Stimulated activated memory B cell treated with anti-CD40 and anti-IgM and Interleukin-4, amounts not matched to agents 10 μg/mL and 1 μg/mL and 100 μg/mL, for 72 hours (primary cell): ENCODE results near the gene TNXB.
A peak's percentile ranks its signal among the peaks of the same experiment; 100 is the strongest.

Experiments
- ATAC-seq: fragments of 150-1000 bp; cut with Tn5 transposase; 2 replicates; pipeline ENCODE4 v1.10.0; 2021
- H3K27ac Mint-ChIP-seq: one replicate; pipeline ENCODE4 v1.8.0; 2022; ENCODE audit warnings: mild to moderate bottlenecking, mixed read lengths
- H3K27me3 Mint-ChIP-seq: one replicate; pipeline ENCODE4 v1.8.0; 2022; ENCODE audit warnings: mixed read lengths
- H3K36me3 Mint-ChIP-seq: one replicate; pipeline ENCODE4 v1.8.0; 2022; ENCODE audit warnings: mixed read lengths
- H3K4me1 Mint-ChIP-seq: one replicate; pipeline ENCODE4 v1.8.0; 2022; ENCODE audit warnings: mixed read lengths
- H3K4me3 Mint-ChIP-seq: one replicate; pipeline ENCODE4 v1.8.0; 2022; ENCODE audit warnings: mild to moderate bottlenecking, moderate library complexity, mixed read lengths
- H3K9me3 Mint-ChIP-seq: one replicate; pipeline ENCODE4 v1.8.0; 2022; ENCODE audit warnings: mixed read lengths

The TNXB gene, protein sequence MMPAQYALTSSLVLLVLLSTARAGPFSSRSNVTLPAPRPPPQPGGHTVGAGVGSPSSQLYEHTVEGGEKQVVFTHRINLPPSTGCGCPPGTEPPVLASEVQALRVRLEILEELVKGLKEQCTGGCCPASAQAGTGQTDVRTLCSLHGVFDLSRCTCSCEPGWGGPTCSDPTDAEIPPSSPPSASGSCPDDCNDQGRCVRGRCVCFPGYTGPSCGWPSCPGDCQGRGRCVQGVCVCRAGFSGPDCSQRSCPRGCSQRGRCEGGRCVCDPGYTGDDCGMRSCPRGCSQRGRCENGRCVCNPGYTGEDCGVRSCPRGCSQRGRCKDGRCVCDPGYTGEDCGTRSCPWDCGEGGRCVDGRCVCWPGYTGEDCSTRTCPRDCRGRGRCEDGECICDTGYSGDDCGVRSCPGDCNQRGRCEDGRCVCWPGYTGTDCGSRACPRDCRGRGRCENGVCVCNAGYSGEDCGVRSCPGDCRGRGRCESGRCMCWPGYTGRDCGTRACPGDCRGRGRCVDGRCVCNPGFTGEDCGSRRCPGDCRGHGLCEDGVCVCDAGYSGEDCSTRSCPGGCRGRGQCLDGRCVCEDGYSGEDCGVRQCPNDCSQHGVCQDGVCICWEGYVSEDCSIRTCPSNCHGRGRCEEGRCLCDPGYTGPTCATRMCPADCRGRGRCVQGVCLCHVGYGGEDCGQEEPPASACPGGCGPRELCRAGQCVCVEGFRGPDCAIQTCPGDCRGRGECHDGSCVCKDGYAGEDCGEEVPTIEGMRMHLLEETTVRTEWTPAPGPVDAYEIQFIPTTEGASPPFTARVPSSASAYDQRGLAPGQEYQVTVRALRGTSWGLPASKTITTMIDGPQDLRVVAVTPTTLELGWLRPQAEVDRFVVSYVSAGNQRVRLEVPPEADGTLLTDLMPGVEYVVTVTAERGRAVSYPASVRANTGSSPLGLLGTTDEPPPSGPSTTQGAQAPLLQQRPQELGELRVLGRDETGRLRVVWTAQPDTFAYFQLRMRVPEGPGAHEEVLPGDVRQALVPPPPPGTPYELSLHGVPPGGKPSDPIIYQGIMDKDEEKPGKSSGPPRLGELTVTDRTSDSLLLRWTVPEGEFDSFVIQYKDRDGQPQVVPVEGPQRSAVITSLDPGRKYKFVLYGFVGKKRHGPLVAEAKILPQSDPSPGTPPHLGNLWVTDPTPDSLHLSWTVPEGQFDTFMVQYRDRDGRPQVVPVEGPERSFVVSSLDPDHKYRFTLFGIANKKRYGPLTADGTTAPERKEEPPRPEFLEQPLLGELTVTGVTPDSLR (N-terminal part only)

DNA sequence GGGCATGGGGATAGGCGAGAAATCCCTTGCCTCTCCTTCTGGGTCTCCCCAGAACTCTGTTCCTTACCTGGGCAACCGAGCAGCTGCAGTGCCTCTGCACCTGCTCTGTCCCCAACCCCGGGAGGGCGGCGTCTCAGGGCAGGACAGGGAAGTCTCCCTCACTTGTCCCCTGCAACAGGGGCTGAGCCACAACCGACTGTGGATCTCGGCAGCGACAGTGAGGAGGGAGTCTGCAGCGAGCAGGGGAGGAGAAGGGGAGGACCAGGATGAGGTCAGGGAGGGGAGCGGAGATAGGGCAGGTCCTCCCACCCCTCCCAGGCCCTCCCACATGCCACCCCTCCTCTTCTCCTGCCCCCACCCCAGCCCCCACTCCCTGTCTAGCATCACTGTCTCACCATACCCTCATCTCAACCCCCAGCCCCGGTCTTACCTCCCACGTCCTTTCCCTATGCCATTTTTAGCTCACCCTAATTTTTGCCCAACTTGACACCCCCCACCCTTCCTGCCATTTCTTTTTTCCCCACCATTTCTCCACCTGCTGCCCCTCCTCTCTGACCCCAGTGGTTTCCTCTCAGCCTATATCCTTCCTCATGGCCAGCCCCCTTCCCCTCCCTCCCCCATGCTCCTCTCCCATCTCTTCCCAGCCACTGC lies at the start of gene TNXB:
Gene TNXB (minus strand): TSS at position 225 of the 651 bp plus-strand sequence. CDS start 11,140 bp downstream, outside the sequence.
- peak; percentile 28 for ATAC-seq
- Mint-ChIP-seq H3K4me1 (peaks cover 36% of the 10 kb centered on the region), H3K9me3 (no peaks in the 10 kb centered on the region), H3K27ac (no peak within 1 kb of the TSS), H3K27me3 (peaks cover 48% of the 10 kb centered on the region), H3K36me3 (peaks cover 19% of the 10 kb centered on the region), H3K4me3 (no peak within 1 kb of the TSS)

DNA sequence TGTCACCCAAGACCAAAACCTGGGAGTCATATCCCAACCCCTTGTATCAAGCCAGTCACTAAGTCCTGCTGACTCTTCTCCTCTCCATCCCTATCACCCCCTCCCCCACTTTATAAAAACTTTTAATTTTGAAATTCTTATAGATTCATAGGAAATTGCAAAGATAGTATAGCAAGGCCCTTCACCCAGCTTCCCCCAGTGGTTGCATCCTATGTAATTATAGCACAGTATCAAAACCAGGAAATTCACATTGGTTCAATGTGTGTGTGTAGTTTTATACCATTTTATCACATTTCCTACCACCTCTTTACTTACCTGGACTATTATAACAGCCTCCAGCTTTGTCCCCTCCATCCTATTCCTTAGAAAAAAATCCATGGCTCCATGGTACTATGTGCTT lies 48.9 kb upstream of the TNXB start:
- ATAC-seq, result no peak
- Mint-ChIP-seq H3K4me1 (peaks cover 25% of the 10 kb centered on the region), H3K9me3 (no peaks in the 10 kb centered on the region), H3K36me3 (peaks cover 28% of the 10 kb centered on the region), H3K4me3 (no peak overlapping the region), H3K27ac (no peak overlapping the region), H3K27me3 (peaks cover 13% of the 10 kb centered on the region)

GRCh38 chr6:32156891-32157290 lies 47.8 kb upstream of the TNXB start:
- Mint-ChIP-seq H3K4me1 (peaks cover 30% of the 10 kb centered on the region), H3K27ac (no peak overlapping the region), H3K4me3 (no peak overlapping the region), H3K9me3 (no peaks in the 10 kb centered on the region), H3K36me3 (peaks cover 20% of the 10 kb centered on the region), H3K27me3 (peaks cover 25% of the 10 kb centered on the region)
- no peak for ATAC-seq

GRCh38 chr6:32154514-32155161 lies 45.5 kb upstream of the TNXB start:
- peaks cover 47% of the 10 kb centered on the region for H3K27me3 Mint-ChIP-seq
- H3K36me3 Mint-ChIP-seq, result peaks cover 20% of the 10 kb centered on the region
- peaks cover 42% of the 10 kb centered on the region for H3K4me1 Mint-ChIP-seq
- peak; percentile 88 for ATAC-seq
- H3K4me3 Mint-ChIP-seq, result peak overlapping the region; percentile 82
- peak overlapping the region; percentile 59 for H3K27ac Mint-ChIP-seq
- no peaks in the 10 kb centered on the region for H3K9me3 Mint-ChIP-seq

GRCh38 chr6:32153564-32154513 lies 44.7 kb upstream of the TNXB start, which contains the start of gene PPT2:
Gene PPT2 (plus strand): TSS chr6:32154141. CDS start chr6:32154595, 454 bp downstream.
- peaks cover 17% of the 10 kb centered on the region for H3K36me3 Mint-ChIP-seq
- peaks cover 55% of the 10 kb centered on the region for H3K27me3 Mint-ChIP-seq
- peak within 1 kb of the TSS; percentile 82 for H3K4me3 Mint-ChIP-seq
- H3K9me3 Mint-ChIP-seq, result no peaks in the 10 kb centered on the region
- ATAC-seq, result peak; percentile 77
- peak within 1 kb of the TSS; percentile 59 for H3K27ac Mint-ChIP-seq
- H3K4me1 Mint-ChIP-seq, result peaks cover 46% of the 10 kb centered on the region

- ATAC-seq, result no peak
- peaks cover 55% of the 10 kb centered on the region for H3K4me1 Mint-ChIP-seq
- peaks cover 13% of the 10 kb centered on the region for H3K36me3 Mint-ChIP-seq
- H3K9me3 Mint-ChIP-seq, result no peaks in the 10 kb centered on the region
- peak overlapping the region; percentile 64 for H3K4me3 Mint-ChIP-seq
- H3K27me3 Mint-ChIP-seq, result peaks cover 64% of the 10 kb centered on the region
- peak overlapping the region; percentile 59 for H3K27ac Mint-ChIP-seq
Measured at GRCh38 chr6:32152769-32153563, 43.8 kb upstream of the TNXB start.

DNA sequence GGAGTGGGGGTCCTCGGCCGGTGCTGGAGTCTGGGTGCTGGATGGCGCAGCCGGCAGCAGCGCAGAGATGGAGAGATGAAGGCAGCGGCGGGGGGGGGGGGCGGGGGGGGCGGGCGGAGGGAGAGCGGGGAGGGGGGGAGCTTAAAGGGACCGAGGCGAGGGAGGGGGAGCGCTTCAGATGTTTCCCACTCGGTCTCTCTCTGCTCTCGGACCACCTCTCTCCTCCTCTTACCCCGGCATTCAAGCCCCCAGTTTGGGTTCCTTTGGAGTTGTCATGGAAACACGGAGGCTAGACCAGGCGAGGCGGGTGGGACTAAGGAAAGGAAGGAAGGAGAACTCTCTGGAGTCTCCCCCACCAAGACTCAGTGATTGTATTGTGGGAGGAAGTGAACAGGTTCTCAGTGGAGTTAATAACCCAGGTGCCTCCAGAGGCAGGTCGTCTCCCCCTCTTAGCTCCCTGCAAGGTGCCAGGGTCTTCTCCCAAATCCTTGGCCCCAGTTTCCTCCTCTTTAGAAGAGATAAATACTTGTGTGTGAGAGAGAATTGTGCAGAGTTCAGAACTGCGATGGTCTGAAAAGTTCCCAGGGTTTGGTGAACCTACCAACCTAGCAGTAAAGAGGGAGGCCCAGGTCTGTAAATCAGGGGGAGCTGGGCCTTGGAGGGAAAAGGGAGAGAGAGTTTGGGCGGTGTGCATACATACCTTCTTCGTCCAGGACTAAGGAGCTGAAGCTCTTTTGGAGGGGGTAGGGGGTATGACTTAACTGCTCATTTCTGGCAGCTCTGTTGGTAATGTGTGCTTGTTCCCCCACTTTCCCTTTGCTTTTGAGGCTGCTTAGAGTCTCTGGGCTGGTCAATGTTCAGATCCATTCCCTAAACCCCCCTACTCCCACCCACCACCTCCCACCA lies 43.0 kb upstream of the TNXB start, which contains the start of gene PRRT1:
Gene PRRT1 (minus strand): TSS at position 77 of the 906 bp plus-strand sequence. CDS start 112 bp downstream, outside the sequence.
- Mint-ChIP-seq H3K36me3 (peaks cover 5% of the 10 kb centered on the region), H3K9me3 (no peaks in the 10 kb centered on the region), H3K27ac (no peak within 1 kb of the TSS), H3K27me3 (peaks cover 64% of the 10 kb centered on the region), H3K4me1 (peaks cover 56% of the 10 kb centered on the region), H3K4me3 (no peak within 1 kb of the TSS)
- ATAC-seq, result no peak

DNA sequence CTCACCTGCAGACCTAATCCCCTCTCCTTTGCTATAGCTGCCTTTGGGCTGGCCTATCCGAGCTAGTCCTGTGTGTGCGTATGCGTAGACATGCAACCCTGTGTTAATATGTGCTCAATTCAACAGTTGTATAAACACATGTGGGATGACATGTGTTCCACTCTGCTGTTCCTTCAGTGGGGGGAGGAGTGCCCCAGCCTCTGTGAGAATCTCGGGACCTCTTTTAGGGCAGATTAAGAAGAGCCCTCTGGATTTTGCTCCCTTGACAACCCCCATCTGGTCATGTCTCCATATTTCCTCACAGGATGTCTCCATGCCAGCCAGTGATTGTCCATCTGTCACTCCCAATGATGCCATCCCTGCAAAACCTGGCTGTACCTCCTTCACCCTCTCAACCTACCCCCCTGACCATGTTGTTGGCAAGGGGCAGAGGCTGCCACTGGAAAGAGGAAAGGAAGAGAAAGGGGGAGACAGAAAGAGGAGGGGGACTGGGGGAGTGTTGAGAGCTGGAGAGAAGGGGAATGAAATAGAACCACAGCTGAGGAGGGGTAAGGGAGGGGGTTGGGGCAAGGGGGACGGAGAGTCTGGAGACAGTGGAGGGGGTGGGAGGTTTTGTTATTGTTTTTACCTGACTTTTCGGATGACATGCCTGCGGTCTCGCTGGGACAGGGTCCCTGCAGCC lies 42.2 kb upstream of the TNXB start:
- peaks cover 5% of the 10 kb centered on the region for H3K36me3 Mint-ChIP-seq

DNA sequence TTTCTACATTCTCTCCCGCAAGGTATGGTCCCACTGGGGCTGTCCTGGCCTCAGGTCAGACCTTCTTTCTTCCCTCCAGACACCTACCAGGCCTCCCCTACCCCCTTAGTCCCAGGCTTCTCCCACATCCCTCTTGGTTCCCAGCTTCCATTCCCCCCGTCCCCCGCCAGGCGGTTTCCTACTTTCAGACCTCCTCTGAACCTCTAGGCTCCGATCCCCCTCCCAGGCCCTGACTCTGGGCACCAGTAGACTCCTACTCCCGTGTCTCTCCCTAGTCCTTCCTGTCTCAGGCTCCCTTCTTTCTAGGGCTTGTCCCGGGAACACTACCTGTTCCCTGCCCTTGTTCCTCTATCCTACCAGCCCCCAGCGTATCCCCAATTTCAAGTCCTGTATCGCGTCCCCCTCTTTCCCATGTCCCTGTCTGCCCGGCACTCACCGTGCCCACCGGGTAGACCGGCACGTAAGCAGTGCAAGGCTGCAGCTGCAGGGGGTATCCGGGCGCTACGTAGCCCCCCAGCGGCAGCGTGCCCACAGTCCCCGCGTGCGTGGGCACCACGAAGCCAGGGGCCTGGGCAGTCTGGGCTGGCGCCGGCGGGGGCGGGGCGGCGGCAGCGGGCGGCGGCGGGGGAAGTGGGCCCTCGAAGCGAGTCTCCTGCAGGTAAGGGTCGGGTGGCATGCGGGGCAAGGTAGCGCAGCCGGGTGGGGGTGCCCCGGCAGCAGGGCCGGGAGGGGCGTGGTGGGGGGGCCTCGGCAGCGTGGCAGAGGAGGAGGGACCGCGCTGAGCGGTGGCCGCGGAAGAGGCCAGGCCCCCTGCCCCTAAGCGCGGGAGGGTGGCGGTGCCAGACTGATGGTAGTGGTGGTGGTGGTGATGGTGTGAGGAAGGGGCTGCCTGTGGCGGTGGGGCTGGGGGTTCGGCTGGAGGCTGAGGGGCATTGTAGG lies 41.1 kb upstream of the TNXB start:
- Mint-ChIP-seq H3K27me3 (peaks cover 74% of the 10 kb centered on the region), H3K9me3 (no peaks in the 10 kb centered on the region), H3K27ac (no peak overlapping the region), H3K4me3 (peak overlapping the region; percentile 0), H3K4me1 (peaks cover 52% of the 10 kb centered on the region), H3K36me3 (peaks cover 5% of the 10 kb centered on the region)
- ATAC-seq, result no peak

More for the DNA sequence above, 42.2 kb upstream of the TNXB start:
- peaks cover 72% of the 10 kb centered on the region for H3K27me3 Mint-ChIP-seq
- no peaks in the 10 kb centered on the region for H3K9me3 Mint-ChIP-seq
- no peak for ATAC-seq
- H3K4me1 Mint-ChIP-seq, result peaks cover 56% of the 10 kb centered on the region
- H3K4me3 Mint-ChIP-seq, result no peak overlapping the region
- no peak overlapping the region for H3K27ac Mint-ChIP-seq

- H3K27me3 Mint-ChIP-seq, result peaks cover 74% of the 10 kb centered on the region
- ATAC-seq, result no peak
- H3K36me3 Mint-ChIP-seq, result peaks cover 5% of the 10 kb centered on the region
- H3K4me3 Mint-ChIP-seq, result peak overlapping the region; percentile 59
- peaks cover 43% of the 10 kb centered on the region for H3K4me1 Mint-ChIP-seq
- H3K9me3 Mint-ChIP-seq, result no peaks in the 10 kb centered on the region
- no peak overlapping the region for H3K27ac Mint-ChIP-seq
Measured at GRCh38 chr6:32149092-32149755, 40.1 kb upstream of the TNXB start.
